OCI-LY7 (cell line): ENCODE results near the gene PIMREG. TPM values are rescaled to one million over a fixed set of nuclear protein-coding genes. Genes with fewer than 3 reads are reported as not detected.

ENCODE experiments used
- BruUV-seq: library from RNA; stranded (reverse); fragments of 400-500 nt; replicated peaks from 2 replicates; lab custom pipeline; 2021; lab: Mats Ljungman, UMichigan
- CTCF ChIA-PET: fragments of 300-600 bp; sonication (Branson Sonifier 250); formaldehyde crosslinking; loops from one replicate; lab custom pipeline; 2022; ENCODE audit warnings: antibody characterized with exemption; ENCODE audit not compliant: unreplicated experiment; lab: Charles Lee
- POLR2A ChIA-PET: fragments of 300-600 bp; sonication (Branson Sonifier 250); formaldehyde crosslinking; loops from one replicate; lab custom pipeline; 2022; ENCODE audit warnings: antibody characterized with exemption; lab: Charles Lee
- DNase-seq: peaks from one replicate; pipeline ENCODE4 v3.0.0-alpha.2; 2015; ENCODE audit warnings: low spot score
- H2AFZ ChIP-seq: fragments of 200-600 bp; sonication (generic), shearing (Covaris generic); 2 replicates; pipeline ENCODE4 v1.6.1; 2014; ENCODE audit warnings: mild to moderate bottlenecking, antibody characterized with exemption, low read length, moderate library complexity
- H3K27ac ChIP-seq: fragments of 200-600 bp; sonication (generic); 2 replicates; pipeline ENCODE4 v1.5.1; 2014; ENCODE audit warnings: mixed run types, low read depth, mild to moderate bottlenecking, moderate library complexity, low read length, inconsistent platforms; ENCODE audit not compliant: poor library complexity, severe bottlenecking
- H3K36me3 ChIP-seq: fragments of 200-600 bp; sonication (generic); 2 replicates; pipeline ENCODE4 v1.6.1; 2014; ENCODE audit warnings: mild to moderate bottlenecking, antibody characterized with exemption, low read length, moderate library complexity, mixed read lengths; ENCODE audit not compliant: insufficient read depth
- H3K4me1 ChIP-seq: fragments of 200-600 bp; sonication (generic); 2 replicates; pipeline ENCODE4 v1.5.1; 2014; ENCODE audit warnings: mild to moderate bottlenecking, low read length; ENCODE audit not compliant: insufficient read depth, poor library complexity, severe bottlenecking
- H3K4me2 ChIP-seq: fragments of 200-600 bp; sonication (generic); 2 replicates; pipeline ENCODE4 v1.6.1; 2014; ENCODE audit warnings: mild to moderate bottlenecking, low read length
- H3K4me3 ChIP-seq: fragments of 200-600 bp; sonication (generic); 2 replicates; pipeline ENCODE4 v1.5.1; 2014; ENCODE audit warnings: mild to moderate bottlenecking, low read depth, low read length; ENCODE audit not compliant: poor library complexity, severe bottlenecking
- H3K79me2 ChIP-seq: fragments of 200-600 bp; sonication (generic); 2 replicates; pipeline ENCODE4 v1.6.1; 2016; ENCODE audit warnings: low read depth, mild to moderate bottlenecking, low read length, moderate library complexity, mixed read lengths; ENCODE audit not compliant: insufficient read depth
- H3K9me2 ChIP-seq: fragments of 200-600 bp; sonication (generic); 2 replicates; pipeline ENCODE4 v1.6.1; 2016; ENCODE audit warnings: mild to moderate bottlenecking, low read length, mixed read lengths; ENCODE audit not compliant: insufficient read depth
- H3K9me3 ChIP-seq: fragments of 200-600 bp; sonication (generic); 2 replicates; pipeline ENCODE4 v1.6.1; 2014; ENCODE audit warnings: mild to moderate bottlenecking, mixed run types, low read length, mixed read lengths
- H4K20me1 ChIP-seq: fragments of 200-600 bp; sonication (generic); 2 replicates; pipeline ENCODE4 v1.6.1; 2014; ENCODE audit warnings: mild to moderate bottlenecking, antibody characterized with exemption, low read length, moderate library complexity, mixed read lengths; ENCODE audit not compliant: insufficient read depth
- EZH2phosphoT487 ChIP-seq: fragments of 200-600 bp; sonication (generic); IDR thresholded peaks from 2 replicates; pipeline ENCODE4 v1.6.1; 2018; ENCODE audit warnings: low read depth, borderline replicate concordance, mild to moderate bottlenecking, mixed run types, antibody characterized with exemption, low read length, moderate library complexity, mixed read lengths
- intact Hi-C: fragments of 100-400 bp; cut with micrococcal nuclease; formaldehyde crosslinking; loops from one replicate; pipeline ENCODE4 v1.10.0; 2022; ENCODE audit not compliant: unreplicated experiment
- total RNA-seq, 2 experiments: library from RNA; depleted of rRNA in 1 of 2; stranded (reverse); fragments of >200 nt in 1 of 2; shearing (Covaris generic) in 1 of 2; gene quantifications; 2 replicates each; pipeline ENCODE4 v1.2.3, GENCODE V29; 2014 to 2022
- TF ChIP-seq, protein P1 (sequence below): fragments of 200-600 bp; sonication (generic); conservative IDR thresholded peaks from 2 replicates; pipeline ENCODE4 v1.5.1; 2014; ENCODE audit warnings: mild to moderate bottlenecking, antibody characterized with exemption, low read length, moderate library complexity, mixed read lengths

Gene PIMREG
- total RNA-seq, 2 experiments from 2014 or later = 22.7 to 39.4 TPM

- Histone ChIP-seq H3K4me1 (peaks cover 7% of the 10 kb centered on the region), H3K4me3 (no peak overlapping the region), H3K4me2 (no peak overlapping the region), H3K27ac (no peak overlapping the region), H4K20me1 (no peaks in the 10 kb centered on the region), H3K79me2 (no peaks in the 10 kb centered on the region), H2AFZ (no peak overlapping the region), H3K36me3 (no peaks in the 10 kb centered on the region), H3K9me3 (no peaks in the 10 kb centered on the region; the same call in 1 of the 2 replicates), H3K9me2 (no peaks in the 10 kb centered on the region)
- BruUV-seq = no TSS peak
- CTCF ChIA-PET = interaction anchor here (1.0 kb wide), 1 partner anchor 8 kb away, joined by 3 read pairs; no protein-coding TSS in a partner anchor
- POLR2A ChIA-PET = no interaction called here
- TF ChIP-seq, protein P1, sequence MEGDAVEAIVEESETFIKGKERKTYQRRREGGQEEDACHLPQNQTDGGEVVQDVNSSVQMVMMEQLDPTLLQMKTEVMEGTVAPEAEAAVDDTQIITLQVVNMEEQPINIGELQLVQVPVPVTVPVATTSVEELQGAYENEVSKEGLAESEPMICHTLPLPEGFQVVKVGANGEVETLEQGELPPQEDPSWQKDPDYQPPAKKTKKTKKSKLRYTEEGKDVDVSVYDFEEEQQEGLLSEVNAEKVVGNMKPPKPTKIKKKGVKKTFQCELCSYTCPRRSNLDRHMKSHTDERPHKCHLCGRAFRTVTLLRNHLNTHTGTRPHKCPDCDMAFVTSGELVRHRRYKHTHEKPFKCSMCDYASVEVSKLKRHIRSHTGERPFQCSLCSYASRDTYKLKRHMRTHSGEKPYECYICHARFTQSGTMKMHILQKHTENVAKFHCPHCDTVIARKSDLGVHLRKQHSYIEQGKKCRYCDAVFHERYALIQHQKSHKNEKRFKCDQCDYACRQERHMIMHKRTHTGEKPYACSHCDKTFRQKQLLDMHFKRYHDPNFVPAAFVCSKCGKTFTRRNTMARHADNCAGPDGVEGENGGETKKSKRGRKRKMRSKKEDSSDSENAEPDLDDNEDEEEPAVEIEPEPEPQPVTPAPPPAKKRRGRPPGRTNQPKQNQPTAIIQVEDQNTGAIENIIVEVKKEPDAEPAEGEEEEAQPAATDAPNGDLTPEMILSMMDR = no peak
- TF ChIP-seq EZH2phosphoT487 = no peak
- intact Hi-C loops = no loop called here
- no peak for DNase-seq
These were observed 15.9 kb upstream of the PIMREG start for GRCh38 chr17:6428207-6428965.

DNA sequence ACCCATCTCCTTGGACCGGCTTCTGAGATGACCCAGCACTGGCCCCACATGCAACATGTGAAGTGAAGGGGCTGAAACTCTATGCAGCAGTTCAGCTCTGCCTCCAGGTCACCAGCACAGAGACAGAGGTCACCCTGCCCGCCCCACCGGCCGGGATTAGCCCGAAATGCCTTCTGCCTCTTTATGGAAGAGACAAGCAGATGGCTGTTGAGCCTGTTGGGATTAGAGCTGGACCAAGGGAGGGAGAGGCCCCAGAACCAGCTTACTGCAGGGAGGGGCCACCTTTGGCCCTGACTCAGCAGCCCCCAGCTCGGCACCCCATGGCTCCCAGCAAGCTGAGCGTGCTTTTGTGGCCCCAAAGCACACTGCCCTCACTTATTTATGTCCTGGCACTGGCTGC is 15.0 kb upstream of the PIMREG start:
- Histone ChIP-seq H3K4me2 (no peak overlapping the region), H3K9me3 (no peaks in the 10 kb centered on the region; the same call in 1 of the 2 replicates), H3K36me3 (no peaks in the 10 kb centered on the region), H2AFZ (no peak overlapping the region), H3K79me2 (no peaks in the 10 kb centered on the region), H3K27ac (no peak overlapping the region), H3K9me2 (no peaks in the 10 kb centered on the region), H3K4me1 (peaks cover 7% of the 10 kb centered on the region), H4K20me1 (no peaks in the 10 kb centered on the region), H3K4me3 (no peak overlapping the region)
- intact Hi-C loops = no loop called here
- TF ChIP-seq EZH2phosphoT487 = no peak
- TF ChIP-seq, protein P1 = no peak
- no peak for DNase-seq
- ChIA-PET CTCF (no interaction called here), POLR2A (no interaction called here)
- BruUV-seq = no TSS peak

DNA sequence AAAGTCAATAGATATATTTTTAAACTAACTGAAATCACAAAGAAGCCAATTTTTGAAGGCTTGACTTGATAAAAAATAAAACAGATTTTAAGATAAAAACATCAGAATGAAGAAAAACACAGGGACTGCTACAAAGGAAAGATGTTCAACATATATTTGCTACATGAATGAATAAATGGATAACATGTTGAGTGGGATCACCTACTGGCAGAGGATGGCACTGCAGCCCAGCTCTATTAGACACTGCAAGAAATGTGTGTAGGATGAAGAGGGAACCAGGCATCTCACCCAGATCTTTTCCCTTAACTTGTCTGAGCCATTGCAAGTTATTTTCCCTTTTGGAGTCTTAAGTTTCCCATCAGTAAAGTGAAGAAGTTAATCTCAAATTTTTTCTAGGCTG is 13.5 kb upstream of the PIMREG start:
- DNase-seq = no peak
- Histone ChIP-seq H3K9me2 (no peaks in the 10 kb centered on the region), H3K9me3 (no peaks in the 10 kb centered on the region; the same call in 1 of the 2 replicates), H2AFZ (no peak overlapping the region), H3K4me1 (peaks cover 7% of the 10 kb centered on the region), H3K36me3 (no peaks in the 10 kb centered on the region), H3K4me3 (no peak overlapping the region), H3K79me2 (no peaks in the 10 kb centered on the region), H3K27ac (no peak overlapping the region), H4K20me1 (no peaks in the 10 kb centered on the region), H3K4me2 (no peak overlapping the region)
- intact Hi-C loops = no loop called here
- CTCF ChIA-PET = no interaction called here
- POLR2A ChIA-PET = no interaction called here
- TF ChIP-seq, protein P1 = peak; percentile 66
- no peak for TF ChIP-seq EZH2phosphoT487
- no TSS peak for BruUV-seq
